Measurements from ENCODE around the gene SLC6A9.

SLC6A9 gene

GRCh38 chr1:44067266-44068250, 36.3 kb upstream of the SLC6A9 start:
- Histone ChIP-seq H3K27me3 (replicated peaks; ENCODE audit: control insufficient read depth, insufficient read depth, low read length) (no peaks in the 10 kb centered on the region), H3K4me3 (replicated peaks; ENCODE audit: low read depth, low read length) (no peak overlapping the region), H3K36me3 (ENCODE audit: control insufficient read depth, insufficient read depth, low read length) (no peaks in the 10 kb centered on the region)
- DNase-seq (ENCODE audit: extremely low read depth, insufficient read length), result peak; percentile 34
- no peak for TF ChIP-seq CTCF (IDR thresholded peaks at IDR 0.05; ENCODE audit: insufficient read depth, low read length, poor library complexity, severe bottlenecking)

- no peak overlapping the region for H3K4me3 ChIP-seq (replicated peaks; ENCODE audit: low read depth, low read length)
- TF ChIP-seq CTCF (IDR thresholded peaks at IDR 0.05; ENCODE audit: insufficient read depth, low read length, poor library complexity, severe bottlenecking), result no peak
Observed at GRCh38 chr1:44062656-44063179, 31.5 kb upstream of the SLC6A9 start.

GRCh38 chr1:44061857-44062256, 30.6 kb upstream of the SLC6A9 start:
- no peak for TF ChIP-seq CTCF (IDR thresholded peaks at IDR 0.05; ENCODE audit: insufficient read depth, low read length, poor library complexity, severe bottlenecking)
- Histone ChIP-seq H3K36me3 (ENCODE audit: control insufficient read depth, insufficient read depth, low read length) (no peaks in the 10 kb centered on the region), H3K27me3 (replicated peaks; ENCODE audit: control insufficient read depth, insufficient read depth, low read length) (no peaks in the 10 kb centered on the region), H3K4me3 (replicated peaks; ENCODE audit: low read depth, low read length) (no peak overlapping the region)
- DNase-seq (ENCODE audit: extremely low read depth, insufficient read length), result no peak

More at GRCh38 chr1:44062656-44063179, 31.5 kb upstream of the SLC6A9 start:
- DNase-seq (ENCODE audit: extremely low read depth, insufficient read length), result no peak
- H3K36me3 ChIP-seq (ENCODE audit: control insufficient read depth, insufficient read depth, low read length), result no peaks in the 10 kb centered on the region
- no peaks in the 10 kb centered on the region for H3K27me3 ChIP-seq (replicated peaks; ENCODE audit: control insufficient read depth, insufficient read depth, low read length)

GRCh38 chr1:44060830-44061267, 29.6 kb upstream of the SLC6A9 start:
- Histone ChIP-seq H3K4me3 (replicated peaks; ENCODE audit: low read depth, low read length) (no peak overlapping the region), H3K27me3 (replicated peaks; ENCODE audit: control insufficient read depth, insufficient read depth, low read length) (no peaks in the 10 kb centered on the region), H3K36me3 (ENCODE audit: control insufficient read depth, insufficient read depth, low read length) (no peaks in the 10 kb centered on the region)
- no peak for DNase-seq (ENCODE audit: extremely low read depth, insufficient read length)
- no peak for TF ChIP-seq CTCF (IDR thresholded peaks at IDR 0.05; ENCODE audit: insufficient read depth, low read length, poor library complexity, severe bottlenecking)

GRCh38 chr1:44059664-44060355, 28.5 kb upstream of the SLC6A9 start:
- Histone ChIP-seq H3K4me3 (replicated peaks; ENCODE audit: low read depth, low read length) (no peak overlapping the region), H3K36me3 (ENCODE audit: control insufficient read depth, insufficient read depth, low read length) (no peaks in the 10 kb centered on the region), H3K27me3 (replicated peaks; ENCODE audit: control insufficient read depth, insufficient read depth, low read length) (no peaks in the 10 kb centered on the region)
- DNase-seq (ENCODE audit: extremely low read depth, insufficient read length), result no peak
- no peak for TF ChIP-seq CTCF (IDR thresholded peaks at IDR 0.05; ENCODE audit: insufficient read depth, low read length, poor library complexity, severe bottlenecking)
